Activated T-helper 9 cell treated with anti-CD3 and anti-CD28 coated beads, Interleukin-2, amount 50 U/mL, for 16 hours (primary cell): ENCODE results near the gene AGK.
"Not testable (repeated sequence)": the region's sequence is repeated elsewhere in the genome, so short reads cannot be mapped to it uniquely, and the experiment has no call there.

Experiments used
- DNase-seq: peaks from one replicate; pipeline ENCODE4 v3.0.0-alpha.2; 2020; ENCODE audit warnings: low read depth

AGK gene

GRCh38 chr7:141646826-141647480 lies 95.7 kb downstream of the AGK start:
- no peak for DNase-seq

GRCh38 chr7:141647701-141648100 lies 96.5 kb downstream of the AGK start:
- not testable (repeated sequence) for DNase-seq

- DNase-seq, result no peak
Measured at GRCh38 chr7:141648276-141649114, 97.3 kb downstream of the AGK start.

- no peak for DNase-seq
Measured at GRCh38 chr7:141649137-141649864, 98.1 kb downstream of the AGK start.

GRCh38 chr7:141649865-141650634 lies 98.8 kb downstream of the AGK start:
- DNase-seq, result no peak

GRCh38 chr7:141651417-141651816 lies 100.2 kb downstream of the AGK start:
- no peak for DNase-seq

- DNase-seq, result no peak
Measured at GRCh38 chr7:141652691-141653090, 101.5 kb downstream of the AGK start.

GRCh38 chr7:141654551-141654950 lies 103.3 kb downstream of the AGK start:
- DNase-seq, result peak; percentile 11

GRCh38 chr7:141659501-141659900 lies 108.3 kb downstream of the AGK start:
- no peak for DNase-seq

- DNase-seq, result no peak
Measured at GRCh38 chr7:141660259-141660658, 109.0 kb downstream of the AGK start.

- DNase-seq, result no peak
Measured at GRCh38 chr7:141663081-141663849, 112.1 kb downstream of the AGK start.

- DNase-seq, result no peak
Measured at GRCh38 chr7:141664450-141664849, 113.2 kb downstream of the AGK start.

GRCh38 chr7:141665208-141666035 lies 114.2 kb downstream of the AGK start:
- DNase-seq, result no peak

- DNase-seq, result no peak
Measured at GRCh38 chr7:141666071-141666470, 114.9 kb downstream of the AGK start.

- no peak for DNase-seq
Measured at GRCh38 chr7:141668853-141669252, 117.6 kb downstream of the AGK start.

GRCh38 chr7:141671705-141672496 lies 120.7 kb downstream of the AGK start:
- no peak for DNase-seq

GRCh38 chr7:141673346-141673745 lies 122.1 kb downstream of the AGK start:
- no peak for DNase-seq

GRCh38 chr7:141674171-141674671 lies 123.0 kb downstream of the AGK start:
- DNase-seq, result no peak

GRCh38 chr7:141674702-141675101 lies 123.5 kb downstream of the AGK start:
- DNase-seq, result no peak
